Neural progenitor cell (in vitro differentiated cells): Measurements from ENCODE around the gene NIN. TPM values are rescaled to one million over a fixed set of nuclear protein-coding genes. Genes with fewer than 3 reads are reported as not detected.

Source experiments
- DNase-seq: peaks from one replicate; pipeline ENCODE4 v3.0.0-alpha.2; 2016; ENCODE audit warnings: low spot score
- H2AFZ ChIP-seq: fragments of 200-600 bp; sonication (generic); replicated peaks from 2 replicates; pipeline ENCODE4 v1.6.1; 2016; ENCODE audit warnings: antibody characterized with exemption
- H3F3A ChIP-seq: fragments of 200-600 bp; sonication (generic); 2 replicates; pipeline ENCODE4 v1.6.1; 2016; ENCODE audit warnings: antibody characterized with exemption, low read depth
- H3K27ac ChIP-seq: fragments of 200-600 bp; sonication (generic); 2 replicates; pipeline ENCODE4 v1.5.1; 2016; ENCODE audit warnings: mild to moderate bottlenecking
- H3K27me3 ChIP-seq: fragments of 200-600 bp; sonication (generic); 2 replicates; pipeline ENCODE4 v1.6.1; 2016; ENCODE audit warnings: mild to moderate bottlenecking, moderate library complexity
- H3K36me3 ChIP-seq: fragments of 200-600 bp; sonication (generic); 2 replicates; pipeline ENCODE4 v1.5.1; 2016
- H3K4me1 ChIP-seq: fragments of 200-600 bp; sonication (generic); 2 replicates; pipeline ENCODE4 v1.6.1; 2016; ENCODE audit warnings: mixed run types
- H3K4me2 ChIP-seq: fragments of 200-600 bp; sonication (generic); 2 replicates; pipeline ENCODE4 v1.6.1; 2016
- H3K4me3 ChIP-seq: fragments of 200-600 bp; sonication (generic); 2 replicates; pipeline ENCODE4 v1.5.1; 2016
- H3K79me2 ChIP-seq: fragments of 200-600 bp; sonication (generic); 2 replicates; pipeline ENCODE4 v1.6.1; 2016; ENCODE audit warnings: low read depth
- H3K9ac ChIP-seq: fragments of 200-600 bp; sonication (generic); 2 replicates; pipeline ENCODE4 v1.6.1; 2016
- H3K9me3 ChIP-seq: fragments of 200-600 bp; sonication (generic); 2 replicates; pipeline ENCODE4 v1.5.1; 2016; ENCODE audit warnings: low read depth
- H4K20me1 ChIP-seq: fragments of 200-600 bp; sonication (generic); 2 replicates; pipeline ENCODE4 v1.6.1; 2016; ENCODE audit warnings: low read depth
- H3K27ac Mint-ChIP-seq: 3 replicates; pipeline ENCODE4 v1.8.0; 2021; ENCODE audit warnings: mixed read lengths
- H3K27me3 Mint-ChIP-seq: 2 replicates; pipeline ENCODE4 v1.8.0; 2022; ENCODE audit warnings: low read depth, mild to moderate bottlenecking, inconsistent platforms, moderate library complexity, mixed read lengths; ENCODE audit not compliant: insufficient read depth
- H3K36me3 Mint-ChIP-seq: 3 replicates; pipeline ENCODE4 v1.8.0; 2021; ENCODE audit warnings: mixed read lengths
- H3K4me1 Mint-ChIP-seq: 3 replicates; pipeline ENCODE4 v1.8.0; 2021; ENCODE audit warnings: mixed read lengths
- H3K4me3 Mint-ChIP-seq: 3 replicates; pipeline ENCODE4 v1.8.0; 2021; ENCODE audit warnings: mild to moderate bottlenecking, moderate library complexity, mixed read lengths
- H3K9me3 Mint-ChIP-seq: 3 replicates; pipeline ENCODE4 v1.8.0; 2020; ENCODE audit warnings: mixed read lengths
- CTCF ChIP-seq: fragments of 200-600 bp; sonication (generic); IDR thresholded peaks from 2 replicates; pipeline ENCODE4 v1.5.1; 2017; ENCODE audit warnings: antibody characterized with exemption, mild to moderate bottlenecking
- EZH2 ChIP-seq: fragments of 200-600 bp; sonication (generic); IDR thresholded peaks from 2 replicates; pipeline ENCODE4 v1.6.1; 2017; ENCODE audit warnings: antibody characterized with exemption, mild to moderate bottlenecking, moderate library complexity
- EZH2phosphoT487 ChIP-seq: fragments of 200-600 bp; sonication (generic); IDR thresholded peaks from 2 replicates; pipeline ENCODE4 v1.6.1; 2017; ENCODE audit warnings: antibody characterized with exemption
- small RNA-seq: library from RNA; depleted of rRNA; stranded (forward); fragments of <200 nt; gene quantifications from one replicate; pipeline ENCODE3, GENCODE V24; 2015
- total RNA-seq: library from RNA; depleted of rRNA; stranded (reverse); fragments of >200 nt; gene quantifications from 2 replicates; pipeline ENCODE4 v1.2.3, GENCODE V29; 2015; ENCODE audit warnings: low replicate concordance

NIN gene
- total RNA-seq, 1 donor from 2014 or later, result 49.0 TPM

GRCh38 chr14:50670196-50670865, 160.6 kb downstream of the NIN start:
- no peaks in the 10 kb centered on the region for H3K9me3 Mint-ChIP-seq
- Histone ChIP-seq H3F3A (peaks cover 32% of the 10 kb centered on the region), H3K79me2 (peaks cover 24% of the 10 kb centered on the region), H3K9ac (no peak overlapping the region), H3K4me2 (peak overlapping the region; percentile 86), H3K9me3 (no peaks in the 10 kb centered on the region), H3K4me1 (peaks cover 31% of the 10 kb centered on the region), H3K36me3 (peaks cover 3% of the 10 kb centered on the region), H3K27ac (no peak overlapping the region), H2AFZ (peak overlapping the region; percentile 23), H3K27me3 (no peaks in the 10 kb centered on the region), H3K4me3 (no peak overlapping the region), H4K20me1 (peaks cover 10% of the 10 kb centered on the region)
- H3K4me3 Mint-ChIP-seq, result no peak overlapping the region
- DNase-seq, result peak; percentile 19
- peaks cover 10% of the 10 kb centered on the region for H3K4me1 Mint-ChIP-seq
- no peaks in the 10 kb centered on the region for H3K27me3 Mint-ChIP-seq
- no peak overlapping the region for H3K27ac Mint-ChIP-seq
- TF ChIP-seq CTCF, result no peak
- no peak for TF ChIP-seq EZH2
- TF ChIP-seq EZH2phosphoT487, result no peak
- H3K36me3 Mint-ChIP-seq, result no peaks in the 10 kb centered on the region

Small RNA genes within 50 kb of the gene (small RNA-seq; reads per million reads assigned to genes)
- not detected for gene RF00593

Other genes with a start within 250 kb of the NIN start
- 26.8 and 34.5 TPM in 2 replicates for gene SAV1, start 162.9 kb downstream of the NIN start, total RNA-seq
- gene ABHD12B, start 40.9 kb upstream of the NIN start, total RNA-seq, result not detected in 2 replicates
- 63.0 and 63.5 TPM in 2 replicates for gene PYGL, start 113.3 kb upstream of the NIN start, total RNA-seq